ENCODE results near the gene BTBD19.

Gene BTBD19

DNA sequence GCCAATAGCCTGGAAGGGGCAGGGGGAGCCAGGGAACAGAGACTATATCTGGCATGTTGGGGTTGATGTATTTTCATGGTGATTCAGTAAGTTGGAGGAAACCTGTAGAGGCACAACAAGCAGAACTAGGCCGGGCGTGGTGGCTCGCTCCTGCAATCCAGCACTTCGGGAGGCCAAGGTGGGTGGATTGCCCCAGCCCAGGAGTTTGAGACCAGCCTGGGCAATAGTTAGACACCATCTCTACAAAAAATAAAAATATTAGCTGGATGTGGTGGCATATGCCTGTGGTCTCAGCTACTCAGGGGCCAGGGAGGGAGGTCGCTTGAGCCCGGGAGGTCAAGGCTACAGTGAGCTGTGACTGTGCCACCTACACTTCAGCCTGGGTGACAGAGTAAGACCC is 44.9 kb downstream of the BTBD19 start:
- DNase-seq (ENCODE audit: low read depth in 1 of 2, low spot score in 1 of 2), result no peak

GRCh38 chr1:44854970-44855369 is 46.6 kb downstream of the BTBD19 start:
- no peak for DNase-seq (ENCODE audit: low read depth in 1 of 2, low spot score in 1 of 2)

- no peak for DNase-seq (ENCODE audit: low read depth in 1 of 2, low spot score in 1 of 2)
These were observed 47.4 kb downstream of the BTBD19 start for GRCh38 chr1:44855742-44856141.

- DNase-seq (ENCODE audit: low read depth in 1 of 2, low spot score in 1 of 2), result no peak
These were observed 49.1 kb downstream of the BTBD19 start for GRCh38 chr1:44857446-44857845.

DNA sequence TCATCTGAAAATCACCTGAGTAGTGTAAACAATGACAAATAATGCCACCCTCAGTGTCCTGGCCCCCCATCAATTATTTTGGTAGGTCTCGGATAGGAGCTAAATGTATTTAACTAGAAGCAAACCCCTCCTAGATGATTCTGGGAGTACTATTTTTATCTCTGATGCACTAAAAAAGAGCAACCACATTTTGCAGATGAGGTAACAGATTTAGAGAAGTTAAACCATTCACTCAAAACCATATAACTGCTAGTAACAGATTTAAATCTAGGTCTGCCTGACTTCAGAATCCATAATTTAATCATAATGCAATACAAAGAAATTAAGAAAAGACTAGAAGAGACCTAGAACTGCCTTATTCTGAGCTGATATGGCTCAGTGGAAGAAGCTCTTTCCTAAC is 52.0 kb downstream of the BTBD19 start:
- DNase-seq (ENCODE audit: low read depth in 1 of 2, low spot score in 1 of 2), result no peak

DNA sequence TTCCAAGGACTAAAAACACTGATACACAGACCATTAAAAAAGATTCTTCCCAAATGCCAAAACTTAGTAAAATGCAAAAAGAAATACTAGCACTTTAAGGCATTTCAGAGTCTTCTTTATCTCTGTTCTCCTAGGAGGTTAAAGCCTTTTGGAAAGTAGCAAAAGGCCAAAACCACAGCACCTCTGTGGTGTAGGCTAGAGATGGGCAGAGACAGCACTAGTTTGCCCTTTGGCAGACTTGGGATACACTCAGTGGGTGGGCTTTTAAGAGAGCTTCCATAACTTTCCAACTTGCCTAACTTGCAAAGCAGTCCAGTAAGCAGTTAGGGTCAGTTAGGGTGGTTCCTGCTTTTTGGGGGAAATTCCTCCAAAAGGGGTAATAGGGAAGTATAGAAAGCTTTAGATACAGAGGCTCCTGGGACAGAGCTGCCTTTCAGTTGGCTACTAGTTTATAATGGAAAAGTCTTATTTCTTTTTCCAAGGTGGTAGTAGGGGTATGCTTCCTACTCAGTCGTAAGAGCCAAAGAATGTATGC is 52.6 kb downstream of the BTBD19 start:
- DNase-seq (ENCODE audit: low read depth in 1 of 2, low spot score in 1 of 2), result no peak

DNA sequence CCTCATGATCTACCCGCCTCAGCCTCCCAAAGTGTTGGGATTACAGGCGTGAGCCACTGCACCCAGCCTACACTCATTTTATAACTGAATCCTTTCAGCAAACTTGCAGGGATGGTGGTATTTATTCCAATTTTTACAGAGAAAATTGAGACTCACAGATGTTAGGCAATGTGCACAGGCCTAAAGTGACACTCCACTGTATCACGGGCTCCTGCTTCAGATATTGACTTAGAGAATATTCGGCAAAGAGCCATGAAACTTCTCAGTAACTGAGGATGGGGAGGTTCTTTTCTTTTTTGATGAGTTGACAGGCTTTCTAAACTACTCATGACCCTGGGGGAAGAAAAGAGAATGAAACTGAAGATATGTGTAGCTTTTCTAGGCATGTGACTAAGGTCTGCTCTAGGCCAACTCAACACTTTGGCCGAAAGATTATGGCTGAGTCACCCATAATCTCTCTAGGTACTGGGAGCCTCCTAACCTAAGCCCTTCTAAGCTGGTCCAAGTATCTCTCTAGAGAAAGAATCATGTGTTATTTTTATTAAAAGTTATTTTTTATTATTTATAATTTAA is 54.6 kb downstream of the BTBD19 start:
- no peak for DNase-seq (ENCODE audit: low read depth in 1 of 2, low spot score in 1 of 2)

Measured in activated T-helper 1 cell treated with anti-CD3 and anti-CD28 coated beads, Interleukin-2, amount 50 U/mL, for 16 hours (primary cell).